Nephron progenitor cell (in vitro differentiated cells): ENCODE measurements around the gene TBCC.

Source experiments
- DNase-seq: peaks from one replicate; pipeline ENCODE4 v3.0.0; 2021
- H3K27ac Mint-ChIP-seq: 2 replicates; pipeline ENCODE4 v1.8.0; 2021; ENCODE audit warnings: mild to moderate bottlenecking, moderate library complexity, mixed read lengths
- H3K27me3 Mint-ChIP-seq: 2 replicates; pipeline ENCODE4 v1.8.0; 2021; ENCODE audit warnings: mild to moderate bottlenecking, low read depth, mixed read lengths; ENCODE audit not compliant: poor library complexity
- H3K36me3 Mint-ChIP-seq: 2 replicates; pipeline ENCODE4 v1.8.0; 2021; ENCODE audit warnings: low read depth, mixed read lengths
- H3K4me1 Mint-ChIP-seq: 2 replicates; pipeline ENCODE4 v1.8.0; 2021; ENCODE audit warnings: mixed read lengths
- H3K4me3 Mint-ChIP-seq: 2 replicates; pipeline ENCODE4 v1.8.0; 2021; ENCODE audit warnings: mild to moderate bottlenecking, moderate library complexity, mixed read lengths
- H3K9me3 Mint-ChIP-seq: 2 replicates; pipeline ENCODE4 v1.8.0; 2021; ENCODE audit warnings: mild to moderate bottlenecking, moderate library complexity, mixed read lengths
- TF ChIP-seq, protein P1 (sequence below): fragments of 200-600 bp; sonication (generic); IDR thresholded peaks from 2 replicates; pipeline ENCODE4 v1.5.0; 2021; ENCODE audit warnings: antibody characterized with exemption

TBCC gene

DNA sequence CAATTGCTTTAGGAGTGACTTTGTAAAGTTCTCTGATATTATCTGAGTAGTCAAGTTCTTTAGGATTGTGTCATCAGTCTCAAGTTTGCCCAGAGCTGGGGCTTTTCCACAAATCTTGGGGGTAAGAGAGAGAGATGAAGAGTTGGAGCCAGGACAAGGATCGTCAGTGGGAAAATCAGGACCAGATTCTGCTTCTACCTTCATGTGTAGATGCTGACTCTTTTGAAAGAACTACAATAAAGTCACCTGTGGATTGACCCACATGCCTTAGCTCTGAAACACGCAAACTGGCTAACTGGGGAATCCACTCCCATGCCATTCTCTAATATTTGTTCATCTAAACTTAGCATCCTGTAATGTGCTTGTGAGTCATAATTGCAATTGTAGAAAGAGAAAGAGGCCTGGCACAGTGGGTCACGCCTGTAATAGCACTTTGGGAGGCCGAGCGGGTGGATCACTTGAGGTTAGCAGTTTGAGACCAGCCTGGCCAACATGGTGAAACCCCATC lies 20.3 kb upstream of the TBCC start:
- Mint-ChIP-seq H3K4me1 (peaks cover 31% of the 10 kb centered on the region), H3K9me3 (no peaks in the 10 kb centered on the region), H3K27me3 (peaks cover 12% of the 10 kb centered on the region), H3K4me3 (no peak overlapping the region), H3K27ac (peak overlapping the region; percentile 28), H3K36me3 (peaks cover 13% of the 10 kb centered on the region)
- TF ChIP-seq, protein P1, sequence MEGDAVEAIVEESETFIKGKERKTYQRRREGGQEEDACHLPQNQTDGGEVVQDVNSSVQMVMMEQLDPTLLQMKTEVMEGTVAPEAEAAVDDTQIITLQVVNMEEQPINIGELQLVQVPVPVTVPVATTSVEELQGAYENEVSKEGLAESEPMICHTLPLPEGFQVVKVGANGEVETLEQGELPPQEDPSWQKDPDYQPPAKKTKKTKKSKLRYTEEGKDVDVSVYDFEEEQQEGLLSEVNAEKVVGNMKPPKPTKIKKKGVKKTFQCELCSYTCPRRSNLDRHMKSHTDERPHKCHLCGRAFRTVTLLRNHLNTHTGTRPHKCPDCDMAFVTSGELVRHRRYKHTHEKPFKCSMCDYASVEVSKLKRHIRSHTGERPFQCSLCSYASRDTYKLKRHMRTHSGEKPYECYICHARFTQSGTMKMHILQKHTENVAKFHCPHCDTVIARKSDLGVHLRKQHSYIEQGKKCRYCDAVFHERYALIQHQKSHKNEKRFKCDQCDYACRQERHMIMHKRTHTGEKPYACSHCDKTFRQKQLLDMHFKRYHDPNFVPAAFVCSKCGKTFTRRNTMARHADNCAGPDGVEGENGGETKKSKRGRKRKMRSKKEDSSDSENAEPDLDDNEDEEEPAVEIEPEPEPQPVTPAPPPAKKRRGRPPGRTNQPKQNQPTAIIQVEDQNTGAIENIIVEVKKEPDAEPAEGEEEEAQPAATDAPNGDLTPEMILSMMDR: no peak
- no peak for DNase-seq

GRCh38 chr6:42764911-42765648 lies 19.2 kb upstream of the TBCC start:
- no peaks in the 10 kb centered on the region for H3K9me3 Mint-ChIP-seq
- no peak overlapping the region for H3K4me3 Mint-ChIP-seq
- peaks cover 6% of the 10 kb centered on the region for H3K27me3 Mint-ChIP-seq
- H3K36me3 Mint-ChIP-seq: peaks cover 13% of the 10 kb centered on the region
- H3K4me1 Mint-ChIP-seq: peaks cover 24% of the 10 kb centered on the region
- DNase-seq: no peak
- TF ChIP-seq, protein P1: no peak
- no peak overlapping the region for H3K27ac Mint-ChIP-seq

DNA sequence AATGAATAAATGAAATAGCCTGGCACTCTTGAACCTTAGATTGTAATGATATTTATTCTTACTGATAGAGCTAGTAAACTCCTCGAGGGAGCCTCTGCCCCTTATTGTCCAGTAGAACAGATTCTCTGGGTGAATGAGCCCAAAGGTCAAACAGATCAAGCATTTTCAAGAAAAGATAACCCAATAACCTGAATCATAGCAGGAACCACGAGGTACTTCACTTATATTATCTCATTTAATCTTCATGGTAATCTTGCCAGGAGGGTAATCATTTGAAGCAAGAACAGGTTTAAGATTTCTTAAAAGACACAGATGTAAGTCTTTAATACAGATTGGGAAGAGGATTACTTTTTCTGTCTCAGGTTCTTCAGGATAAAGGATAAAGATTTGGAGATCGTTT lies 17.0 kb upstream of the TBCC start:
- Mint-ChIP-seq H3K27ac (no peak overlapping the region), H3K4me3 (no peak overlapping the region), H3K27me3 (peaks cover 8% of the 10 kb centered on the region), H3K36me3 (peaks cover 13% of the 10 kb centered on the region), H3K4me1 (peaks cover 19% of the 10 kb centered on the region), H3K9me3 (no peaks in the 10 kb centered on the region)
- DNase-seq: no peak
- TF ChIP-seq, protein P1: no peak

GRCh38 chr6:42762426-42762859 lies 16.5 kb upstream of the TBCC start:
- H3K4me1 Mint-ChIP-seq: peaks cover 21% of the 10 kb centered on the region
- no peak overlapping the region for H3K4me3 Mint-ChIP-seq
- TF ChIP-seq, protein P1: no peak
- peaks cover 6% of the 10 kb centered on the region for H3K27me3 Mint-ChIP-seq
- peaks cover 13% of the 10 kb centered on the region for H3K36me3 Mint-ChIP-seq
- no peak for DNase-seq
- no peaks in the 10 kb centered on the region for H3K9me3 Mint-ChIP-seq
- no peak overlapping the region for H3K27ac Mint-ChIP-seq

- Mint-ChIP-seq H3K9me3 (no peaks in the 10 kb centered on the region), H3K36me3 (peaks cover 13% of the 10 kb centered on the region)
These were observed 15.6 kb upstream of the TBCC start for GRCh38 chr6:42761287-42762067.

More at GRCh38 chr6:42761287-42762067, 15.6 kb upstream of the TBCC start:
- TF ChIP-seq, protein P1: no peak
- no peak for DNase-seq
- Mint-ChIP-seq H3K27me3 (peaks cover 6% of the 10 kb centered on the region), H3K27ac (peak overlapping the region; percentile 36), H3K4me1 (peaks cover 21% of the 10 kb centered on the region), H3K4me3 (no peak overlapping the region)
